ENCODE measurements around the gene SSBP2.

DNA sequence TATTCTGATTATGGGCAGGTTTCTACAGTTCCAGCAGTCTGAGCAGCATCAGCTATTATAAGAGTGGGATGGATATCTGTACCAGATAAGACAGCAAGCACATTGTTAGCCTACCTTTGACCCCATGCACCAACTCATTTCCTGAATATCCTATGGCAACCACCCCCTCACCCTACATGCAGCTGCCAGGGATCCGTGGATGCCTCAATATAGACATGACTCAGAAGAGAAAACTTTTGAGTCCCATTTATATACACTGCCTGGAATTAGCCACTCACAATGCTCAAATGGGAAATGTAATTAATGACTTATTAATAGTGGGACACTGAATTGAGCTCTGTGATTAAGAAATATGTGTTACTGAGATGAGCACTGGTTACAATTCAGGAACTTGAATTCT is 124.4 kb downstream of the SSBP2 start:
- TF ChIP-seq, protein P1, sequence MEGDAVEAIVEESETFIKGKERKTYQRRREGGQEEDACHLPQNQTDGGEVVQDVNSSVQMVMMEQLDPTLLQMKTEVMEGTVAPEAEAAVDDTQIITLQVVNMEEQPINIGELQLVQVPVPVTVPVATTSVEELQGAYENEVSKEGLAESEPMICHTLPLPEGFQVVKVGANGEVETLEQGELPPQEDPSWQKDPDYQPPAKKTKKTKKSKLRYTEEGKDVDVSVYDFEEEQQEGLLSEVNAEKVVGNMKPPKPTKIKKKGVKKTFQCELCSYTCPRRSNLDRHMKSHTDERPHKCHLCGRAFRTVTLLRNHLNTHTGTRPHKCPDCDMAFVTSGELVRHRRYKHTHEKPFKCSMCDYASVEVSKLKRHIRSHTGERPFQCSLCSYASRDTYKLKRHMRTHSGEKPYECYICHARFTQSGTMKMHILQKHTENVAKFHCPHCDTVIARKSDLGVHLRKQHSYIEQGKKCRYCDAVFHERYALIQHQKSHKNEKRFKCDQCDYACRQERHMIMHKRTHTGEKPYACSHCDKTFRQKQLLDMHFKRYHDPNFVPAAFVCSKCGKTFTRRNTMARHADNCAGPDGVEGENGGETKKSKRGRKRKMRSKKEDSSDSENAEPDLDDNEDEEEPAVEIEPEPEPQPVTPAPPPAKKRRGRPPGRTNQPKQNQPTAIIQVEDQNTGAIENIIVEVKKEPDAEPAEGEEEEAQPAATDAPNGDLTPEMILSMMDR (IDR thresholded peaks at IDR 0.05) = no peak
- TF ChIP-seq POLR2A (IDR thresholded peaks at IDR 0.05) = no peak
- no peak for TF ChIP-seq POLR2AphosphoS5 (IDR thresholded peaks at IDR 0.05)

Data from stomach (tissue), 4 donors.